ENCODE measurements around the gene SCRN2.

SCRN2 gene

GRCh38 chr17:47844814-47845715, 4.0 kb upstream of the SCRN2 start:
- DNase-seq, result no peak

- DNase-seq, result no peak
Observed at GRCh38 chr17:47844227-47844626, 3.2 kb upstream of the SCRN2 start.

GRCh38 chr17:47843391-47843730, 2.3 kb upstream of the SCRN2 start:
- no peak for DNase-seq

GRCh38 chr17:47841488-47842291, 617 bp upstream of the SCRN2 start:
- no peak for DNase-seq

GRCh38 chr17:47840001-47840741, 902 bp downstream of the SCRN2 start:
- no peak for DNase-seq

- no peak for DNase-seq
Observed at GRCh38 chr17:47839071-47839470, 2.0 kb downstream of the SCRN2 start.

- no peak for DNase-seq
Observed at GRCh38 chr17:47838636-47839035, 2.4 kb downstream of the SCRN2 start.

GRCh38 chr17:47837401-47838039, 3.6 kb downstream of the SCRN2 start:
- no peak for DNase-seq

- DNase-seq, result no peak
Observed at GRCh38 chr17:47836601-47837000, 4.5 kb downstream of the SCRN2 start.

GRCh38 chr17:47834756-47835155, 6.3 kb downstream of the SCRN2 start:
- no peak for DNase-seq

- DNase-seq, result no peak
Observed at GRCh38 chr17:47831934-47832327, 9.1 kb downstream of the SCRN2 start.

GRCh38 chr17:47831003-47831933, 9.8 kb downstream of the SCRN2 start, which contains the start of the genes LRRC46 and MRPL10:
Gene LRRC46, plus strand, starts transcription at chr17:47831670. Its CDS starts 320 bp downstream, at chr17:47831990.
Gene MRPL10, minus strand, starts transcription at chr17:47831541. Its CDS starts 30 bp downstream, at chr17:47831511.
- peak; percentile 95 for DNase-seq

- DNase-seq, result no peak
Observed at GRCh38 chr17:47830396-47831002, 10.6 kb downstream of the SCRN2 start.

- DNase-seq, result no peak
Observed at GRCh38 chr17:47829870-47830269, 11.2 kb downstream of the SCRN2 start.

GRCh38 chr17:47823519-47823918, 17.6 kb downstream of the SCRN2 start:
- DNase-seq, result no peak

GRCh38 chr17:47822785-47823184, 18.3 kb downstream of the SCRN2 start:
- no peak for DNase-seq

GRCh38 chr17:47821424-47822391, 19.4 kb downstream of the SCRN2 start, which contains the start of gene OSBPL7:
Gene OSBPL7, minus strand, starts transcription at chr17:47821794. Its CDS starts 1,516 bp downstream, at chr17:47820278.
- peak; percentile 82 for DNase-seq

GRCh38 chr17:47821031-47821423, 20.0 kb downstream of the SCRN2 start:
- DNase-seq, result no peak

GRCh38 chr17:47820033-47820789, 20.9 kb downstream of the SCRN2 start:
- DNase-seq, result no peak

All from stimulated activated CD8-positive, alpha-beta memory T cell treated with anti-CD3 and anti-CD28 coated beads, Interleukin-4, amount 100 ng/mL, for 48 hours (primary cell).